Heart left ventricle (tissue), 16 donors: ENCODE data around the gene SORCS2. TPM values are rescaled to one million over a fixed set of nuclear protein-coding genes. Genes with fewer than 3 reads are reported as not detected.

Experiments
- ATAC-seq, 4 donors: fragments of 200-7000 bp; cut with Tn5 transposase; one replicate each; pipeline ENCODE4 v1.9.1; 2020 to 2022; ENCODE audit warnings: moderate library complexity in 4 of 4, mild to moderate bottlenecking in 3 of 4, moderate number of reproducible peaks in 1 of 4
- DNase-seq, 5 donors: peaks; one replicate each; pipeline ENCODE4 v3.0.0-alpha.2; 2020
- H3K27ac ChIP-seq, 12 donors: fragments of 200-600 bp; sonication (generic) in 4 of 12; one replicate each; pipeline versions ENCODE4 v1.5.0 to v1.8.0; 2016 to 2022; ENCODE audit warnings: mild to moderate bottlenecking in 2 of 12
- H3K27me3 ChIP-seq, 9 donors: fragments of 200-600 bp; sonication (generic) in 2 of 9; one replicate each; pipeline versions ENCODE4 v1.5.1 to v1.8.0; 2016 to 2022; ENCODE audit warnings: mild to moderate bottlenecking in 3 of 9
- H3K36me3 ChIP-seq, 9 donors: fragments of 200-600 bp; sonication (generic) in 2 of 9; one replicate each; pipeline versions ENCODE4 v1.5.0 to v1.8.0; 2018 to 2022; ENCODE audit warnings: mild to moderate bottlenecking in 2 of 9
- H3K4me1 ChIP-seq, 12 donors: fragments of 200-600 bp; sonication (generic) in 4 of 12; one replicate each; pipeline versions ENCODE4 v1.5.0 to v1.8.0; 2016 to 2022; ENCODE audit warnings: mild to moderate bottlenecking in 3 of 12
- H3K4me3 ChIP-seq, 12 donors: fragments of 200-600 bp; sonication (generic) in 4 of 12; one replicate each; pipeline versions ENCODE4 v1.5.0 to v1.8.0; 2017 to 2022; ENCODE audit warnings: mild to moderate bottlenecking in 9 of 12, moderate library complexity in 4 of 12
- H3K9me3 ChIP-seq, 12 donors: fragments of 200-600 bp; sonication (generic) in 4 of 12; one replicate each; pipeline versions ENCODE4 v1.5.0 to v1.8.0; 2016 to 2022; ENCODE audit warnings: mild to moderate bottlenecking in 1 of 12
- POLR2A ChIP-seq, 2 donors: fragments of 450-650 bp; IDR thresholded peaks; one replicate each; pipeline ENCODE4 v1.6.1; 2017; ENCODE audit warnings: antibody characterized with exemption in 2 of 2, mild to moderate bottlenecking in 2 of 2, moderate library complexity in 2 of 2
- WGBS, 4 donors: extraction: QIAGEN DNeasy Blood & Tissue Kit in 2 of 4; methylation state at CpG; one replicate each; pipeline versions ENCODE4 v1.1.5 to v1.1.7; 2013 to 2018; 5-methylcytosine and 5-hydroxymethylcytosine counted together
- intact Hi-C, 10 donors: fragments of 100-400 bp; cut with DNase I; formaldehyde crosslinking; loops; one replicate each; pipeline versions ENCODE4 v1.11.1 to v1.14.2; 2022
- polyA plus RNA-seq, 2 donors: library from polyadenylated mRNA; stranded (reverse); fragments of 200-250 nt; gene quantifications; one replicate each; pipeline ENCODE4 v1.2.3, GENCODE V29; 2013
- total RNA-seq, 9 donors: library from RNA; depleted of rRNA in 2 of 9; stranded (reverse); fragments of >200 nt in 2 of 9; fragmentation: NEBNext Ultra II Directional in 3 of 9; extraction: Animal tissue kit (Norgen Biotek cat#: 25700) in 3 of 9; gene quantifications; one replicate each; pipeline versions ENCODE4 v1.1.0 to v1.2.4, GENCODE V29; 2016 to 2023
- TF ChIP-seq, protein P1 (sequence below), 12 donors: fragments of 200-600 bp; sonication (generic) in 4 of 12; IDR thresholded peaks; one replicate each; pipeline versions ENCODE4 v1.5.0 to v1.8.0; 2018 to 2022; ENCODE audit warnings: antibody characterized with exemption in 12 of 12, mild to moderate bottlenecking in 5 of 12
- donor health status: ischemic (EF 13 %, LVEDD 7.1; RV severe dilation, severe dysfunction).
- donor health status: healthy with polysubstance abuse.
- donor health status: DM: no; HTN: yes; CAD: no.
- donor health status: DM: no; HTN: no; CAD: no.
- donor health status: ischemic (EF 25% LVEDD 6.9; RV normal size, moderate dysfunction).
- donor health status: ischemic (EF 25% LVEDD 5.7; RV mildly dilated, moderate dysfunction).
- donor health status: healthy.
- donor health status: DM: yes; HTN: yes; CAD: no.
- donor health status: ischemic (EF 35%, LVEDD 5.7; RV mildly dilated, moderate dysfunction).
- donor health status: nonischemic (EF 11% LVEDD 7.7; RV severe dilation, severe dysfunction).
- donor health status: DM: yes; HTN: yes; CAD: no.
- donor health status: PGD.
- donor health status: ischemic (EF 29% LVEDD 5.4; RV normal size, mild dysfunction).
- donor health status: nonischemic (EF 23%, LVEDD 6.1; RV moderate dilation, normal function).

Gene SORCS2
- total and polyA plus RNA-seq, 11 donors = 0.28 to 5.5 (median 2.4) TPM

DNA sequence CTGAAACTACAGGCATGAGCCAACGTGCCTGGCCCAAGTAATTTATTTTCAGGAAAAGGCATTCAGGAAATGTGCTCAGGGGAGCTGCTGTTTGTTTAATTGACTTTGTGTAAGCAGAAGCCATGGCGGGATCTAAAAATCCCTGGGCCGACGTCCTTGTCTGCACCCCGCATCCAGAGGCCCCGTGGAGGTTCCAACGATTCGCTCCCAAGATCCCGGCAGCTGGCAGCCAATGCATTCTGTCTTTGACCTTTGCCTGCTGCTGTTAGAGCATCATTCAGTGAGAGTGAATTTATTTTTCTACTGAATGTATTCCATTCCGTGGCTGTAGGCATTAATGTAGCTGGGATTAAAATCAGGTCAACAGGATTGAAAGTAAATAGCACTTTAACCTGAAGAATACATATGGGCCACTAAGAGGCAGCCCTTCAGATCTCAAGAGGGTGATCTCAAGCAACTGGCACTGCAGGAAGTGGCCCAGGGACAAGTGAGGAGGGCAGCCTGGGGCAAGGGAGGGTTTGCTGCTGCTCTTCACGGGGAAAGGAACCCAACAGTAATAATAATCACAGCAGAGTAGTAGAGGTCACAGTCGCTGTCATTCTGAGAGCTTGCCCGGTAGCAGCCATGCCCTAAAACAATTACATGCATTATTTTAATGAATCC lies 167.2 kb downstream of the SORCS2 start:
- H3K27me3 ChIP-seq = no peaks in the 10 kb centered on the region
- ATAC-seq (no peak), DNase-seq (no peak)
- H3K27ac ChIP-seq = no peak overlapping the region
- intact Hi-C loops = no loop called here
- H3K4me3 ChIP-seq = no peak overlapping the region
- TF ChIP-seq, protein P1, sequence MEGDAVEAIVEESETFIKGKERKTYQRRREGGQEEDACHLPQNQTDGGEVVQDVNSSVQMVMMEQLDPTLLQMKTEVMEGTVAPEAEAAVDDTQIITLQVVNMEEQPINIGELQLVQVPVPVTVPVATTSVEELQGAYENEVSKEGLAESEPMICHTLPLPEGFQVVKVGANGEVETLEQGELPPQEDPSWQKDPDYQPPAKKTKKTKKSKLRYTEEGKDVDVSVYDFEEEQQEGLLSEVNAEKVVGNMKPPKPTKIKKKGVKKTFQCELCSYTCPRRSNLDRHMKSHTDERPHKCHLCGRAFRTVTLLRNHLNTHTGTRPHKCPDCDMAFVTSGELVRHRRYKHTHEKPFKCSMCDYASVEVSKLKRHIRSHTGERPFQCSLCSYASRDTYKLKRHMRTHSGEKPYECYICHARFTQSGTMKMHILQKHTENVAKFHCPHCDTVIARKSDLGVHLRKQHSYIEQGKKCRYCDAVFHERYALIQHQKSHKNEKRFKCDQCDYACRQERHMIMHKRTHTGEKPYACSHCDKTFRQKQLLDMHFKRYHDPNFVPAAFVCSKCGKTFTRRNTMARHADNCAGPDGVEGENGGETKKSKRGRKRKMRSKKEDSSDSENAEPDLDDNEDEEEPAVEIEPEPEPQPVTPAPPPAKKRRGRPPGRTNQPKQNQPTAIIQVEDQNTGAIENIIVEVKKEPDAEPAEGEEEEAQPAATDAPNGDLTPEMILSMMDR (IDR thresholded peaks at IDR 0.05) = no peak
- TF ChIP-seq POLR2A (IDR thresholded peaks at IDR 0.05) = no peak
- peaks cover 0 to 37% (median 12%) of the 10 kb centered on the region in 12 donors for H3K4me1 ChIP-seq
- H3K36me3 ChIP-seq = no peaks in the 10 kb centered on the region
- WGBS, 4 donors = 67 to 79% (median 75%) methylated on average over 13 of the region's 13 CpGs
- H3K9me3 ChIP-seq = no peaks in the 10 kb centered on the region

DNA sequence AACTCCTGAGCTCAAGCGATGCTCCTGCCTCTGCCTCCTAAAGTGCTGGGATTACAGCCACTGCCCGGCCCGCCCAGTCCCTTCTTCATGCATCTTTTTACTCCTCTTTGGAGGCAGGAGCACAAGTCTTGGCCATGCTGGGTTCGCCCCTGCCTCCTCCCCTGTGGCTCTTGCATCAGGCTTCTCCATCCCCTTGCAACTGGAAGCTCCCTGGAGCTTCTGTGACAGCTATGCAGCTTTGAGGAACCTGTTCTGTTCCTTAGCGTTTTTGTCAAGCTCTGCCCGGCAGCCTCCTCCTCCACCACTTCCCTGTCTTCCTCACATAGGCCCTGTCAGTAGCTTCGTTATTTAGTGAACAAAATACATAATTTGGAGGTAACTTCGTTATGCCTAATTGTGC lies 168.5 kb downstream of the SORCS2 start:
- Histone ChIP-seq H3K27ac (peak overlapping the region in 1 of 12 donors; percentile 24), H3K27me3 (no peaks in the 10 kb centered on the region), H3K4me1 (peaks cover 0 to 41% (median 16%) of the 10 kb centered on the region in 12 donors), H3K4me3 (no peak overlapping the region), H3K9me3 (no peaks in the 10 kb centered on the region), H3K36me3 (no peaks in the 10 kb centered on the region)
- no peak for TF ChIP-seq POLR2A (IDR thresholded peaks at IDR 0.05)
- TF ChIP-seq, protein P1 (IDR thresholded peaks at IDR 0.05) = no peak
- WGBS, 4 donors = 66 to 72% (median 67%) methylated on average over 8 of the region's 8 CpGs
- DNase-seq = peak in 1 of 5 donors; percentile 35
- no peak for ATAC-seq
- intact Hi-C loops = no loop called here

DNA sequence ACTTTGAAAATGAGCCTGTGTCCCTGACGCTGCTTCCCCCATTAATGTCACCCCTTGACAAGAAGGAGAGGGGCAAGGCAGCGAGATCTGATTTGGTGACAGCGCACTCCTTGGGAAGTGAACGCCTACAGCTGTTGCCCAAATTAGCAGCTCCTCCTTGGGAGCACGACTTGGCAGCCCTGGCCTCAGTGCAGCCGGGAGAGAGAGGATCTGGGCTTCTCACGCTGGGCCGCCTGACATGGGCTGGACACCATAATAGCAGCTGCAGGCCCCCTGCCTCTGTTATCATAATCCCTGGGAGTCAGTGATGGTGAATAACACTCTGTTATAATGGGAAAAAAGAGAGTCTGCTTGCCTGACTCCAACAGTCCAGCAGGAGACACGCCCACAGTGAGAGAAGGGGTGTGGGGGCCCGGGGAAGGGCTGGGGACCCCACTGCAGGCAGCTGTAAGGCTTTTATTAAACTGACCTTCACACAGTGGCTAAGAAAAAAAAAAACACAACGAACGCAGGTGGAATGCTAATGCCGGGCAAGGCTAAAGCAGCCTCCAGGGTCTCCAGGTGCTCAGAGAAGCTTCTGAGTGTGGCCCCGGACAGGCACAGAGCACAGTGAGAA lies 169.1 kb downstream of the SORCS2 start:
- Histone ChIP-seq H3K27me3 (no peaks in the 10 kb centered on the region), H3K4me1 (peaks cover 0 to 44% (median 19%) of the 10 kb centered on the region in 12 donors), H3K9me3 (no peaks in the 10 kb centered on the region), H3K27ac (peak overlapping the region in 1 of 12 donors; percentile 24), H3K4me3 (no peak overlapping the region), H3K36me3 (no peaks in the 10 kb centered on the region)
- intact Hi-C loops = no loop called here
- 28 to 51% (median 37%) methylated on average over 13 to 14 of the region's 14 CpGs for WGBS, 4 donors
- ATAC-seq (peak; percentile 29 to 58 (median 43)), DNase-seq (peak; percentile 33 to 71 (median 54))
- no peak for TF ChIP-seq POLR2A (IDR thresholded peaks at IDR 0.05)
- TF ChIP-seq, protein P1 (IDR thresholded peaks at IDR 0.05) = no peak

DNA sequence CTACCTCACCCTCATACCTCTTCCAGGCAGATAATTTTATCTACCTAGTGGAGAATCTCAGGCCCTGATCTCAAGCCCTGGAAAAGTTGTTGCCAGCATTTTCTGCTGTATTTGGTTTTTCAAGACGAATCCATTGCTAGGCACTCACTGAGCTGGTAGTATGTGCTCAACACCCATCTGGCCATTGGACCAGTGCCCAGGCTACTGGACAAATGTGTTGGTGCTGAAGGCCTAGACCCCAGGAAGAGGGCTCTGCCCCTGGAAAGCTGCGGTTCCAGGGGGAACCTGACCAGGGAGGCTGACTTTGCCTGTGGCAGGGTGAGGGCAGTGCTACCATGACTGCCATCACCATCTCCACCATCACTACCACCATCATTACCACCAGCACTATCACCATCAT lies 170.0 kb downstream of the SORCS2 start:
- Histone ChIP-seq H3K27ac (no peak overlapping the region), H3K36me3 (no peaks in the 10 kb centered on the region), H3K9me3 (no peaks in the 10 kb centered on the region), H3K4me1 (peaks cover 0 to 35% (median 19%) of the 10 kb centered on the region in 12 donors), H3K27me3 (peaks cover 0 to 7% (median 0%) of the 10 kb centered on the region in 9 donors), H3K4me3 (no peak overlapping the region)
- DNase-seq (peak in 1 of 5 donors; percentile 15), ATAC-seq (no peak)
- intact Hi-C loops = no loop called here
- 90 to 96% (median 91%) methylated on average over 2 of the region's 2 CpGs for WGBS, 4 donors
- TF ChIP-seq, protein P1 (IDR thresholded peaks at IDR 0.05) = no peak
- TF ChIP-seq POLR2A (IDR thresholded peaks at IDR 0.05) = no peak
